CD4-positive, alpha-beta T cell treated with Interleukin-2 at 100 ng/mL for 4 hours (primary cell): Measurements from ENCODE around the gene TTC38.

Experiments
- DNase-seq: peaks from one replicate; pipeline ENCODE4 v3.0.0-alpha.2; 2020; ENCODE audit warnings: low spot score

TTC38 gene

GRCh38 chr22:46267431-46268279 is at the start of gene TTC38:
TTC38 (plus strand) TSS chr22:46268008; CDS start chr22:46268040, 32 bp downstream.
- peak; percentile 51 for DNase-seq

- DNase-seq = peak; percentile 10
These were observed 48.2 kb upstream of the TTC38 start for GRCh38 chr22:46219636-46220035.

DNA sequence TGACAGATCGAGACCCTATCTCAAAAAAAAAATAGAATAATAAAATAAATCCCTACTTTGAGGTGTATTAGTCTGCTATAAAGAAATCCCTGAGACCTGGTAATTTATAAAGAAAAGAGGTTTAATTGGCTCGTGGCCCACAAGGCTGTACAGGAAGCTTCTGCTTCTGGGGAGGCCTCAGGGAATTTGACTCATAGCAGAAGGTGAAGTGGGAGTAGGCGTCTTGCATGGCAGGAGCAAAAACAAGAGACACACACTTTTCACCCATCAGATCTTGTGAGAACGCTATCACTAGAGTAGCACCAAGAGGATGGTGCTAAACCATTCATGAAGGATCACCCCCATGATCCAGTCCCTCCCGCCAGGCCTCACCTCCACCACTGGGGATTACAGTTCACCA is 46.9 kb upstream of the TTC38 start:
- no peak for DNase-seq

GRCh38 chr22:46224044-46224897 is 43.5 kb upstream of the TTC38 start:
- no peak for DNase-seq

GRCh38 chr22:46224898-46225290 is 42.9 kb upstream of the TTC38 start:
- no peak for DNase-seq

GRCh38 chr22:46225631-46226030 is 42.2 kb upstream of the TTC38 start:
- no peak for DNase-seq

DNA sequence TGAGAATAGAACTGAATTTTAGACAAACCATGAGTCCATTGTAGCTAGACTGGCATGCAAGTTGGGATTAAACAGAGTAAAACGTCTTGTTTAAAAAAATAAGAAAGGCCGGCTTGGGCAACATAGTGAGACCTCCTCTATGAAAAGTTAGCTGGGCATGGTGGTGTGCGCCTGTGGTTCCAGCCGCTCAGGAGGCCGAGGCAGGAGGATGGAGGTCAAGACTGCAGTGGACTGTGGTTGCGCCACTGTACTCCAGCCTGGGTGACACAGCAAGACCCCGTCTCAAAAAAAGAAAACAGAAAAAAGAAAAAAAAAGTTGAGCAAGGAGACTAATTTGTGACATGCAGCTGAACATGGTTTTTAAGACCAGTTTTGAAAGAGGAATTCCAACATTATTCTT is 41.2 kb upstream of the TTC38 start:
- DNase-seq = no peak

DNA sequence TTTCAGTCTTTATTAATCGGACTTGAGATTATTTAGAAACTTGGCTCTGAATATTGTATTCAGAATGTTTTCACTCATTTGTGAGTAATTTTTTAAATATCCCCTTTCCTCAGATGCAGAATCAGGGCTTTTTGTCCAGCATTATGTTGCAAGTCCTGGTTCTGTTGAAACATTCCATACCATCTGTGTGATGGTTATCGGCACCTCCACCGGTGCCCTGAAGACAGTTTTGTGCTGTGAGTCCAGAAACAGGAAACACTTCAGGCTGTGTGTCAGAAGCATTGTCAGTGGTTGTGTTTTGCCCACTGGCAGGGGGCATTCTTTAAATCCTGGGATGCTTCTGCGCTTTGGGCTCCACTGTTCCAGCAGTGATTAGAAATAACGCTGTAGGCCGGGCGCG is 38.1 kb upstream of the TTC38 start:
- no peak for DNase-seq

DNA sequence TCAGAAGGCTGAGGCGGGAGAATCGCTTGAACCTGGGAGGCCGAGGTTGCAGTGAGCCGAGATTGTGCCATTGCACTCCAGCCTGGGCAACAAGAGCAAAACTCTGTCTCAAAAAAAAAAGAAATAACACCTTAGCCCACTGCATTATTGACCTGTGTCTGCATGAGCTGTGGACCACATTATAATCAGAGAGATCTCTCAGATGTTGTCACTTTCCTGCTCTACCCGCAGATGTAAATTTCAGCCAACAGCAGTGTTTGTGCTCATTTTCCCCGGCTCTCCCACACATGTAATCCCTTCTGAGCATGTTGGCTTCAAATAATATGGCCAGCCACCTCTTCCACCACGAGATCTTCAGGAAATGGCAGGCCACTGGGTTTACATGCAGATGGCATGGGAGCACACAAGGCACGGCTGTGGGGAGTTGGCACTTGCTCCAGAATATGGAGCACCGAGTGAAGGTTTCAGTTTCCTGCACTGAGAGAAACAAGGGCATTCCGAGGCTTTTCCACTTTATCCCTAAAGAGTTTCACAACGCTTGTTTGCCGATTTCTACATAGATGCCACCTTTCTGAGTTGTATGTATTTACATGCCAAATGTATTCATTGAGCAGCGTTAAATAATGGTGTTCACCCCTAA is 37.4 kb upstream of the TTC38 start:
- DNase-seq = no peak

DNA sequence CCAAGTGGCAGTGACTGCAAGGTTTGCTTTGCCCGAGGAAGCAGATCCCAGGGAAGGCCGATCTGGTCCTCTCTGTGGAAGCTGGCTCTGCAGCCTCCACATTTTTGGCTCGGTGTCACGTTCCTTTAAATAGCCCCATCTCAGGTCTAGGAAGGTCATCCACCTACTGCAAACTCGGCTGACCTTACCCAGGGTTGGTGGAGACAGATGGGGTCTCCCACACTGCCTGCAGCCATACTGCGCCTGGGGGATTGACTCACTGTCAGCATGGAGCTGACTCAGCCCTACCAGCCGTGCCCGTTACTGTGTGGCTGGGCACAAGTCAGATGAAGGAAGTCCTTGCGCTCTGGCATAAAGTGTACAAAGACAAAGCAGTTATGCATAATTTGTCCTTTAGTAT is 34.6 kb upstream of the TTC38 start:
- DNase-seq = no peak

GRCh38 chr22:46234969-46235368 is 32.8 kb upstream of the TTC38 start:
- DNase-seq = no peak

- no peak for DNase-seq
These were observed 30.2 kb upstream of the TTC38 start for GRCh38 chr22:46237453-46238124.

GRCh38 chr22:46238541-46238940 is 29.3 kb upstream of the TTC38 start:
- no peak for DNase-seq

GRCh38 chr22:46239261-46240048 is 28.4 kb upstream of the TTC38 start:
- DNase-seq = no peak

- no peak for DNase-seq
These were observed 27.7 kb upstream of the TTC38 start for GRCh38 chr22:46240073-46240472.

DNA sequence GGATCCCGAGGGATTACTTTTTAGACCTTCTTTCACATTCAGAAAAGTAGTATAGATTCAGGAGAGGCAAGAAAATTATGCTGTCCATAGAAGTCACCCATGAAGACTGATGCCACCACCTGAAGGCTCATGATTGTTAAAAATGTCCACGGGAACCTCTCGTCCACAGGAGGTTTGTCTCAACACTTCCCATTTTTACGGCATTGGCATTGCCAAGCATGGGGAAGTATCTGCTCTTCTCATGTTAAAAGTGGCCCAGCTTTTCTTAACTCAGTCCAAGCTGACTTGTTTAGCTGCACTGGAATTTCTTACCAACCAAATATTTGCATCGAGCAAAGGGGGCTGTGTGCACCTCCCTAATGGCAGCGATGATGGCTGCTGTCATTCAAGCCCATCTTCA is 27.3 kb upstream of the TTC38 start:
- no peak for DNase-seq

GRCh38 chr22:46240907-46241306 is 26.9 kb upstream of the TTC38 start:
- DNase-seq = no peak

- no peak for DNase-seq
These were observed 26.3 kb upstream of the TTC38 start for GRCh38 chr22:46241396-46242007.

DNA sequence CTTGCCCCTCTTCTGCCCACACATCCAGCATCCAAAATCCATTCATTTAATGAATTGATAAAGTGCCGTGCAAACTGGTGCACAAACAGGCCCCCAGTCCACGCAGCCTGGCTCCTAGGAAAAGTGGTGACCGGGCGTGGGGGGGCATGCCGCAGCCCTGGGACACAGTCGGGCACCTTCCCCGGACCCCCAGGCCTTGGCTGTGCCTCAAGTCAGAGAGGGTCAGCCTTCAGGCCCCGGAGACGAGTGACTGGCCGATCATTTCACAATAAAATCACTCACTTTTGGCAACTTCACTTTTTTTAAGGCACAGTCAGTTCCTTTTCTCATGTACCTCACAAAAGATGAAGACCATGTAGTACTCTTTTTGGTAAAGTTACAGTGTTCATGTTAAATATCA is 25.7 kb upstream of the TTC38 start:
- DNase-seq = no peak

DNA sequence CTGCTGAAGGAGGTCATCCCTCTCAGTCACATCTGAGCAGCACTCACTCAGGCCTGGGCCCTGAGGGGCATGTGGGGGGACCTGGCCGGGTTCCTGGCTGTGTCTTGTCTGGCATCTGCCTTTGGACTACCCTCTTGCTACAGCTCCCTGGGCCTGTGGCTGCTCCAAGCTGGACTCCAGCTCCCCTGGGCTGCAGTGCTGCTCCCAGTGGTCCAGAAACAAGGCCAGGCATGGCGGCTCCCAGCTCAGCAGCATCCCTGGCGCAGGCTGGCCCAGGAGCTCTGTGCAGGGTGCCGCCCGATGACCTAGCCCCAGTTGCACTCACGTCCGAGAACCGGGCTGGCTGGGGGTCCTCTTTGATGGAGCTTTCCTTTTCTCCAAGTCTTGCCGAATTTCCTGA is 23.0 kb upstream of the TTC38 start:
- no peak for DNase-seq

- DNase-seq = no peak
These were observed 22.3 kb upstream of the TTC38 start for GRCh38 chr22:46245511-46245910.
